B cell (primary cell): ENCODE measurements around the gene AFF2.

ENCODE experiments used
- EZH2 ChIP-seq: IDR thresholded peaks from 2 replicates; pipeline ENCODE4 v1.6.1; 2012; ENCODE audit warnings: borderline replicate concordance, low read depth, mild to moderate bottlenecking, moderate library complexity, low read length; ENCODE audit not compliant: insufficient read depth, poor library complexity, severe bottlenecking
- TF ChIP-seq, protein P1 (sequence below): fragments of 200-600 bp; IDR thresholded peaks from one replicate; pipeline ENCODE4 v1.8.0; 2022; ENCODE audit warnings: antibody characterized with exemption, mild to moderate bottlenecking

DNA sequence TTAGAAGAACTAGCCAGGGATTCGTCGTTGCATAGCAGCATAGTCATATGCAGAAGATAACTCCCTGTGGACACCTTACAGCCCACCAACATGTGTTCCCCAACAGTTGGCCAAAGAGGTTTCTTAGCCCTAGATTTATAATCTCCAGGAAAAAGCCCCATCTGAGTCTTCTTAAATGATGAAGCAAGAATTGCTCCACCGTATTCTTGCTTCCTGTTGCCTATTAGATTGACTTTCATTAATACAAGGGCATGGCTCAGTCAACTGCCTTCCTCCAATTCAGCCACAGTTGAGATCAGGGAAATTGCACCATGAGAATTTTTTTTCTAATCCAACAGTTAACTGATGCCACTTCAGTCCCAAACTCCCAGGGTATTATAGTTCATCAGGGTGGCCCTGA lies 5.2 kb upstream of the AFF2 start:
- TF ChIP-seq, protein P1, sequence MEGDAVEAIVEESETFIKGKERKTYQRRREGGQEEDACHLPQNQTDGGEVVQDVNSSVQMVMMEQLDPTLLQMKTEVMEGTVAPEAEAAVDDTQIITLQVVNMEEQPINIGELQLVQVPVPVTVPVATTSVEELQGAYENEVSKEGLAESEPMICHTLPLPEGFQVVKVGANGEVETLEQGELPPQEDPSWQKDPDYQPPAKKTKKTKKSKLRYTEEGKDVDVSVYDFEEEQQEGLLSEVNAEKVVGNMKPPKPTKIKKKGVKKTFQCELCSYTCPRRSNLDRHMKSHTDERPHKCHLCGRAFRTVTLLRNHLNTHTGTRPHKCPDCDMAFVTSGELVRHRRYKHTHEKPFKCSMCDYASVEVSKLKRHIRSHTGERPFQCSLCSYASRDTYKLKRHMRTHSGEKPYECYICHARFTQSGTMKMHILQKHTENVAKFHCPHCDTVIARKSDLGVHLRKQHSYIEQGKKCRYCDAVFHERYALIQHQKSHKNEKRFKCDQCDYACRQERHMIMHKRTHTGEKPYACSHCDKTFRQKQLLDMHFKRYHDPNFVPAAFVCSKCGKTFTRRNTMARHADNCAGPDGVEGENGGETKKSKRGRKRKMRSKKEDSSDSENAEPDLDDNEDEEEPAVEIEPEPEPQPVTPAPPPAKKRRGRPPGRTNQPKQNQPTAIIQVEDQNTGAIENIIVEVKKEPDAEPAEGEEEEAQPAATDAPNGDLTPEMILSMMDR: no peak
- TF ChIP-seq EZH2: no peak
